SK-N-MC (cell line): ENCODE data around the gene TM9SF1.

Experiments used
- EZH2 ChIP-seq: fragments of 200-600 bp; sonication (generic); IDR thresholded peaks from one replicate; pipeline ENCODE4 v1.6.1; 2017; ENCODE audit warnings: antibody characterized with exemption
- FOXP2 ChIP-seq: optimal IDR thresholded peaks from 2 replicates; pipeline ENCODE3; 2011; ENCODE audit warnings: mild to moderate bottlenecking, moderate library complexity; ENCODE audit not compliant: insufficient read depth; ENCODE audit errors: extremely low read length, control extremely low read depth
- POLR2AphosphoS5 ChIP-seq: IDR thresholded peaks from 2 replicates; pipeline ENCODE4 v1.6.1; 2012; ENCODE audit warnings: mild to moderate bottlenecking, low read depth, low read length, borderline replicate concordance

- TF ChIP-seq EZH2 (no peak), POLR2AphosphoS5 (peak; percentile 58), FOXP2 (peak; percentile 25)
Measured at GRCh38 chr14:24232121-24232644, 36.9 kb upstream of the TM9SF1 start, which contains the start of gene NEDD8.
